Hematopoietic multipotent progenitor cell (in vitro differentiated cells): Measurements from ENCODE around the gene NREP. TPM values are rescaled to one million over a fixed set of nuclear protein-coding genes. Genes with fewer than 3 reads are reported as not detected.
"Not testable (repeated sequence)": the region's sequence is repeated elsewhere in the genome, so short reads cannot be mapped to it uniquely, and the experiment has no call there.

ENCODE experiments used
- DNase-seq, 3 donors: peaks; one replicate each; pipeline ENCODE4 v3.0.0-alpha.2; 2011 to 2015; ENCODE audit warnings: low read depth in 2 of 3, low spot score in 2 of 3
- total RNA-seq: library from RNA; depleted of rRNA; stranded (reverse); fragments of >200 nt; gene quantifications from one replicate; pipeline ENCODE4 v1.2.3, GENCODE V29; 2012

Gene NREP
- total RNA-seq, 1 donor, result 67.3 TPM

- no peak for DNase-seq
Observed at GRCh38 chr5:111741278-111741677, 15.7 kb downstream of the NREP start.

- DNase-seq, result no peak
Observed at GRCh38 chr5:111739416-111739815, 17.6 kb downstream of the NREP start.

- no peak for DNase-seq
Observed at GRCh38 chr5:111738118-111738517, 18.9 kb downstream of the NREP start.

- DNase-seq, result no peak
Observed at GRCh38 chr5:111737716-111738115, 19.3 kb downstream of the NREP start.

- DNase-seq, result no peak
Observed at GRCh38 chr5:111735583-111736270, 21.3 kb downstream of the NREP start.

GRCh38 chr5:111734597-111734996, 22.4 kb downstream of the NREP start:
- no peak for DNase-seq

GRCh38 chr5:111734013-111734412, 23.0 kb downstream of the NREP start:
- no peak for DNase-seq

GRCh38 chr5:111733571-111733970, 23.4 kb downstream of the NREP start:
- no peak for DNase-seq

GRCh38 chr5:111731638-111732037, 25.4 kb downstream of the NREP start:
- no peak for DNase-seq

- DNase-seq, result no peak
Observed at GRCh38 chr5:111730659-111731382, 26.2 kb downstream of the NREP start.

GRCh38 chr5:111728941-111729340, 28.1 kb downstream of the NREP start:
- no peak for DNase-seq

GRCh38 chr5:111726986-111727385, 30.0 kb downstream of the NREP start:
- DNase-seq, result no peak

- no peak for DNase-seq
Observed at GRCh38 chr5:111722140-111722539, 34.9 kb downstream of the NREP start.

- DNase-seq, result no peak
Observed at GRCh38 chr5:111720333-111720890, 36.6 kb downstream of the NREP start.

- no peak for DNase-seq
Observed at GRCh38 chr5:111719773-111720172, 37.2 kb downstream of the NREP start.

GRCh38 chr5:111716789-111717188, 40.2 kb downstream of the NREP start:
- not testable (repeated sequence) for DNase-seq

GRCh38 chr5:111707630-111708164, 49.3 kb downstream of the NREP start:
- DNase-seq, result no peak

GRCh38 chr5:111706345-111706744, 50.6 kb downstream of the NREP start:
- no peak for DNase-seq

- DNase-seq, result no peak
Observed at GRCh38 chr5:111704452-111705085, 52.4 kb downstream of the NREP start.

GRCh38 chr5:111703662-111704061, 53.3 kb downstream of the NREP start:
- DNase-seq, result peak in 2 of 3 donors; percentile 37 to 83

- no peak for DNase-seq
Observed at GRCh38 chr5:111699976-111700375, 57.0 kb downstream of the NREP start.
